Esophagus muscularis mucosa (tissue), 4 donors: ENCODE measurements around the gene PTPN9. TPM values are rescaled to one million over a fixed set of nuclear protein-coding genes. Genes with fewer than 3 reads are reported as not detected.

Experiments used
- DNase-seq: peaks from one replicate; pipeline ENCODE4 v3.0.0-alpha.2; 2017; ENCODE audit errors: extremely low spot score
- H3K27ac ChIP-seq, 4 donors: fragments of 200-600 bp; sonication (generic); replicated peaks in 1 of 4; 1 replicate in 3 of 4; 2 replicates in 1 of 4; pipeline ENCODE4 v1.5.1; 2016 to 2019; ENCODE audit warnings: mild to moderate bottlenecking in 1 of 4
- H3K27me3 ChIP-seq, 4 donors: fragments of 200-600 bp; sonication (generic); one replicate each; pipeline versions ENCODE4 v1.5.1 to v1.6.0; 2016 to 2019
- H3K36me3 ChIP-seq, 4 donors: fragments of 200-600 bp; sonication (generic); one replicate each; pipeline ENCODE4 v1.5.1; 2016 to 2019
- H3K4me1 ChIP-seq, 4 donors: fragments of 200-600 bp; sonication (generic); one replicate each; pipeline ENCODE4 v1.5.1; 2016 to 2019
- H3K4me3 ChIP-seq, 4 donors: fragments of 200-600 bp; sonication (generic); 1 replicate in 2 of 4; 2 replicates in 2 of 4; pipeline ENCODE4 v1.5.1; 2016 to 2019; ENCODE audit warnings: mild to moderate bottlenecking in 4 of 4, moderate library complexity in 1 of 4
- H3K9me3 ChIP-seq, 4 donors: fragments of 200-600 bp; sonication (generic); 1 replicate in 3 of 4; 2 replicates in 1 of 4; pipeline ENCODE4 v1.5.1; 2016 to 2019
- EP300 ChIP-seq: sonication (generic); formaldehyde crosslinking; IDR thresholded peaks from one replicate; pipeline ENCODE4 v1.6.1; 2017; ENCODE audit warnings: antibody characterized with exemption
- POLR2A ChIP-seq: fragments of 450-650 bp; IDR thresholded peaks from one replicate; pipeline ENCODE4 v1.6.1; 2017; ENCODE audit warnings: antibody characterized with exemption, moderate library complexity, mild to moderate bottlenecking, low read depth
- POLR2AphosphoS5 ChIP-seq, 2 donors: sonication (generic); formaldehyde crosslinking; IDR thresholded peaks; one replicate each; pipeline ENCODE4 v1.6.1; 2017; ENCODE audit warnings: antibody characterized with exemption in 2 of 2
- WGBS: methylation state at CpG from one replicate; pipeline ENCODE4 v1.1.5; 2018; 5-methylcytosine and 5-hydroxymethylcytosine counted together
- intact Hi-C: fragments of 100-400 bp; cut with DNase I; formaldehyde crosslinking; loops from one replicate; pipeline ENCODE4 v1.15.1; 2023
- total RNA-seq, 4 donors: library from RNA; depleted of rRNA; stranded (reverse); fragments of >200 nt; gene quantifications; one replicate each; pipeline versions ENCODE4 v1.1.0 to v1.2.1, GENCODE V29; 2016
- TF ChIP-seq, protein P1 (sequence below), 3 experiments: fragments of 200-600 bp in 2 of 3; fragments of 450-650 bp in 1 of 3; sonication (generic) in 2 of 3; IDR thresholded peaks; one replicate each; pipeline ENCODE4 v1.5.1; 2017 to 2019; ENCODE audit warnings: antibody characterized with exemption in 3 of 3, mild to moderate bottlenecking in 2 of 3, moderate library complexity in 1 of 3

The PTPN9 gene
- total RNA-seq, 4 donors from 2014 or later = 20.3 to 31.6 (median 27.5) TPM

DNA sequence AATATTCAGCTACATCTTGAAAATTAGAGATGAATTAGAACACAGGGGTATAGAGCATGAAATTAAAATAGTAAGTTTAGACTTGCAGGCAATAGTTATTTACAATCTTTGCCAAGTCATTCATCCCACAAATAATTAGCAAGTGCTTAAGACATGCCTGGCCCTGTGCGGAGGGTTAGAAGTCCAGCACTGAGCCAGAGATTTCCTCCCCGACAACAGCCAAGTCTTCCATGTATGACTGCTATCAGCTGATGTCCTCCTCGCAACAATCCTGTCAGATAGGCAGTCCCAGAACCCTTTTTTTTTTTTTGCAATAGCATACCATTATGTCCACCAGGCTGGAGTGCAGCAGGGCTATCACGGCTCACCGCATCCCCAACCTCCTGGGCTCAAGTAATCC, 142.2 kb downstream of the PTPN9 start:
- H3K27ac ChIP-seq = no peak overlapping the region
- WGBS = 77% methylated on average over 5 of the region's 5 CpGs
- intact Hi-C loops = no loop called here
- H3K36me3 ChIP-seq = peaks cover 0 to 17% (median 11%) of the 10 kb centered on the region in 4 donors
- DNase-seq = no peak
- no peaks in the 10 kb centered on the region for H3K27me3 ChIP-seq
- H3K4me3 ChIP-seq = no peak overlapping the region
- no peak for TF ChIP-seq POLR2AphosphoS5 (IDR thresholded peaks at IDR 0.05)
- TF ChIP-seq EP300 = no peak
- TF ChIP-seq, protein P1, sequence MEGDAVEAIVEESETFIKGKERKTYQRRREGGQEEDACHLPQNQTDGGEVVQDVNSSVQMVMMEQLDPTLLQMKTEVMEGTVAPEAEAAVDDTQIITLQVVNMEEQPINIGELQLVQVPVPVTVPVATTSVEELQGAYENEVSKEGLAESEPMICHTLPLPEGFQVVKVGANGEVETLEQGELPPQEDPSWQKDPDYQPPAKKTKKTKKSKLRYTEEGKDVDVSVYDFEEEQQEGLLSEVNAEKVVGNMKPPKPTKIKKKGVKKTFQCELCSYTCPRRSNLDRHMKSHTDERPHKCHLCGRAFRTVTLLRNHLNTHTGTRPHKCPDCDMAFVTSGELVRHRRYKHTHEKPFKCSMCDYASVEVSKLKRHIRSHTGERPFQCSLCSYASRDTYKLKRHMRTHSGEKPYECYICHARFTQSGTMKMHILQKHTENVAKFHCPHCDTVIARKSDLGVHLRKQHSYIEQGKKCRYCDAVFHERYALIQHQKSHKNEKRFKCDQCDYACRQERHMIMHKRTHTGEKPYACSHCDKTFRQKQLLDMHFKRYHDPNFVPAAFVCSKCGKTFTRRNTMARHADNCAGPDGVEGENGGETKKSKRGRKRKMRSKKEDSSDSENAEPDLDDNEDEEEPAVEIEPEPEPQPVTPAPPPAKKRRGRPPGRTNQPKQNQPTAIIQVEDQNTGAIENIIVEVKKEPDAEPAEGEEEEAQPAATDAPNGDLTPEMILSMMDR (IDR thresholded peaks at IDR 0.05) = no peak
- no peak for TF ChIP-seq POLR2A
- no peaks in the 10 kb centered on the region for H3K9me3 ChIP-seq
- peaks cover 0 to 24% (median 14%) of the 10 kb centered on the region in 4 donors for H3K4me1 ChIP-seq

DNA sequence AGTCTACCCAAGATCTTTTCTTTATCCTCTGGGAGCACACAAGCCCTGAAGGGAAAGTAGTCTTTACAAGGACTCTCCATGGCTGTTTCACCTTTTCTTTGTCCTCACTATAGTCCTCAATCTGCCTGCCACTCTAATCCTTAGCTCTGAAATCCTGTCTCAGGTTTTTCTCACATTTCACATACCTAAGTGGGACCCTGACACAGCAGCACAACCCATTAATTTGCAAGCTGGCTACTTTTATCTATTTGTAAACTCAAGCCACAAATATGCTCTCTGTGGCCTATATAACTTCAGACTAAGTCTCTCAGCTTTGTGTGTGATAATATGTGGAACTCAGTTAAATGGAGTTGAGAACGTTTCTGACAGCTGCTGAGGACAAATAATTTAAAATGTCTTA, 147.4 kb downstream of the PTPN9 start:
- 47% methylated on average over 1 of the region's 1 CpG for whole genome bisulfite sequencing
- Histone ChIP-seq H3K36me3 (peaks cover 5 to 48% (median 31%) of the 10 kb centered on the region in 4 donors), H3K4me3 (no peak overlapping the region), H3K4me1 (peaks cover 0 to 16% (median 6%) of the 10 kb centered on the region in 4 donors), H3K9me3 (no peaks in the 10 kb centered on the region), H3K27me3 (no peaks in the 10 kb centered on the region), H3K27ac (no peak overlapping the region)
- intact Hi-C loops = no loop called here
- TF ChIP-seq POLR2A (no peak), EP300 (no peak), POLR2AphosphoS5 (IDR thresholded peaks at IDR 0.05) (no peak)
- TF ChIP-seq, protein P1 (IDR thresholded peaks at IDR 0.05) = no peak
- no peak for DNase-seq

DNA sequence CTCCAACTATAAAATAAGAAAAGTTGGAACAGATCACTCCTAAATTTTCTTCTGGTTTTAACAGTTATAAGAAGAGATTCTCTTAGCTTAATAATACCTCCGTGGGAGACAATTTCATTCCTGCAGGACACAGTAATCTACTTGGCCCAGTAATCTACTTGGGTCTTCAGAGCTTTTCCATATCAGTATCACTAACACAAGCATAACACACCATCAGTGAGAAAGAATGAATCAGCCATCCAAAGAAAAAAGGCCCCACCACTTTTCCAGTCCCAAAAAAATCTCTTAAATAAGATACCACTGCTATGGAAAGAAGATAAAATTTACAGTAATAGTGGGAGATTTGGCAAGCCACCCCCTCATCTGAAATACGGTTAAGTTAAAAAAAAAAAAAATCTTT, 147.8 kb downstream of the PTPN9 start:
- H3K27me3 ChIP-seq = no peaks in the 10 kb centered on the region
- TF ChIP-seq EP300 (no peak), POLR2A (no peak), POLR2AphosphoS5 (IDR thresholded peaks at IDR 0.05) (no peak)
- TF ChIP-seq, protein P1 (IDR thresholded peaks at IDR 0.05) = no peak
- peaks cover 5 to 52% (median 33%) of the 10 kb centered on the region in 4 donors for H3K36me3 ChIP-seq
- no peak overlapping the region for H3K4me3 ChIP-seq
- 80% methylated on average over 2 of the region's 2 CpGs for WGBS
- H3K27ac ChIP-seq = no peak overlapping the region
- intact Hi-C loops = no loop called here
- no peak for DNase-seq
- peaks cover 0 to 12% (median 3%) of the 10 kb centered on the region in 4 donors for H3K4me1 ChIP-seq
- H3K9me3 ChIP-seq = no peaks in the 10 kb centered on the region

DNA sequence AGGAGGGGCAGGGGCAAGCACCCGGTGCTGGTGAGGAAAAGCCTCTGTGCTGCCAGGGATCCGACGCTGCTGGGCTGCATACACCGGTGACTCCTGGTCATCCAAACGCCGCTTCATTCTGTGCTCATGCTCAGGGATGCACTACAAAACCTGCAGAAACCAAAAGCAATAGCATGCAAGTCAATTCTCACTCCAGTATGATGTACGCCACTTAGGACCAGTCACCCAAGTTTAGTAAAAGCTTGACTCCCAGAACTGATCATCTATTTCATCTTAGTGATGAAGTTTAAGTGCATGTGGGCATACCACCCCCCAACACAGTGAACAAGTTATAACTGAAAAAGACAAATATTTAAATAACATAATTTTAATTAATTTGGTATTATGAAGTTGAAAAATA, 148.9 kb downstream of the PTPN9 start:
- no peak overlapping the region for H3K4me3 ChIP-seq
- TF ChIP-seq POLR2A (no peak), EP300 (no peak), POLR2AphosphoS5 (IDR thresholded peaks at IDR 0.05) (no peak)
- TF ChIP-seq, protein P1 (IDR thresholded peaks at IDR 0.05) = no peak
- H3K36me3 ChIP-seq = peaks cover 5 to 46% (median 26%) of the 10 kb centered on the region in 4 donors
- no peaks in the 10 kb centered on the region for H3K9me3 ChIP-seq
- intact Hi-C loops = no loop called here
- no peak overlapping the region for H3K27ac ChIP-seq
- peaks cover 0 to 6% (median 0%) of the 10 kb centered on the region in 4 donors for H3K4me1 ChIP-seq
- DNase-seq = no peak
- 99% methylated on average over 7 of the region's 7 CpGs for WGBS
- no peaks in the 10 kb centered on the region for H3K27me3 ChIP-seq

DNA sequence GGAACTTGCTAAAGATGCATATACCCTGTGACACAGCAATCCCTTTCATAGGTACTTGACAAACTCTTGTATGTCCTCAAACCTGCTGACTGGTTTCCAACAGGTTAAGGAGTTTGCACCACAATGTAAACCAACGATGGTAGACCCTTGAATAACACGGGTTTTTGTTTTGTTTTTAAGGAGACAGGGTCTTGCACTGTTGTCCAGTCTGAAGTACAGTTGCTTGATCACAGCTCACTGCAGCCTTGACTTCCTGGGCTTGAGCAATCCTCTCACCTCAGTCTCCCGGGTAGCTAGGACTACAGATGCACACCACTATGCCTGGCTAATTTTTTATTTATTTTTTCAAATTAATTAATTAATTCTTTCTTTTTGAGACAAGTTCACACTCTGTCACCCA, 151.0 kb downstream of the PTPN9 start:
- DNase-seq = no peak
- 87% methylated on average over 3 of the region's 3 CpGs for whole genome bisulfite sequencing
- no peak overlapping the region for H3K27ac ChIP-seq
- intact Hi-C loops = no loop called here
- no peaks in the 10 kb centered on the region for H3K27me3 ChIP-seq
- H3K9me3 ChIP-seq = no peaks in the 10 kb centered on the region
- H3K4me3 ChIP-seq = no peak overlapping the region
- H3K4me1 ChIP-seq = peaks cover 0 to 6% (median 2%) of the 10 kb centered on the region in 4 donors
- no peak for TF ChIP-seq POLR2A
- TF ChIP-seq, protein P1 (IDR thresholded peaks at IDR 0.05) = no peak
- no peak for TF ChIP-seq POLR2AphosphoS5 (IDR thresholded peaks at IDR 0.05)
- no peak for TF ChIP-seq EP300
- peaks cover 5 to 56% (median 36%) of the 10 kb centered on the region in 4 donors for H3K36me3 ChIP-seq
